Stimulated activated CD4-positive, alpha-beta T cell treated with anti-CD3 and anti-CD28 coated beads, TNF-alpha, amount 100 ng/mL, for 48 hours (primary cell): ENCODE measurements around the gene ABLIM1.

Source experiments
- DNase-seq, 3 donors: peaks; one replicate each; pipeline ENCODE4 v3.0.0-alpha.2; 2020; ENCODE audit warnings: low read depth in 3 of 3

The ABLIM1 gene

DNA sequence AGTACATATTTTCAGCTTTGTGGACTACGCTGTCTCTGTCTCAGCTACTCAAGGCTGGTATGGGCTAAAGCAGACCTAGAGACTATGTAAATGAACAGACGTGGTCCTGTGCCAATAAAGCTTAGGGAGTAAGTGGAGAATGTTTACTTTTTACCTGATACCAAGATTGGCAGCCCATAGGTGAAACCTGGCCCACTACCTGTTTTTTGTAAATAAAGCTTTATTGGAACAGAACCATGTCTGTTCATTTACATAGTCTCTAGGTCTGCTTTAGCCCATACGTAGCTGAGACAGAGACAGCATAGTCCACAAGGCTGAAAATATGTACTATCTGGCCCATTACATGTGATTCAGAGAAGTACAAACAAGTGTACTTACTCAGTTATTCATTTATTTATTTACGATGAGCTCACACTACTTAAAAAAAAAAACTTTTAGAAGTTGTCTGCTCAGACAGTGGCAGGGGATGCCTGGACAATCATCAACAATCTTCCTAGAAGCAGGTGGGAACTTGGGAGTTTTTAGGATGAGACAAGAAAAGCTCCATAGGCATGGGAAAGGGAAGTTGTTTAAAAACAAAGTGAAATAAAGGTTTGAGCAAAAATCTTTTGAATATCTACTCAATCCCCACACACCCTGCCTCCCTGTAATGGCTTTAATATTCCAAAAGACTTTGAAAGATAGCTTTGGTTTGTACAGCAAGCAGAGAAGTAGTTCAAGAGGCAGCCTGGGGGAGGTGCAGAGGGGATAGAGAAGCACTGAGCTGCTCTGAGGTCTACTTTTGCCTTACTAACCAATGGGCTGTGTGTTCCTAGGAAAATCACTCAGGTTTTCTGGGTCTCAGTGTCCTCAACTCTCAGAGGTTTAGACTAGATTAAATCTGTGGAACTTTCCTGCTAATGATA lies 139.4 kb downstream of the ABLIM1 start:
- DNase-seq, result no peak

GRCh38 chr10:114517368-114518250 lies 140.5 kb downstream of the ABLIM1 start:
- DNase-seq, result no peak

GRCh38 chr10:114516356-114516755 lies 141.7 kb downstream of the ABLIM1 start:
- DNase-seq, result no peak

GRCh38 chr10:114515298-114515914 lies 142.7 kb downstream of the ABLIM1 start:
- no peak for DNase-seq

GRCh38 chr10:114513381-114513792 lies 144.7 kb downstream of the ABLIM1 start:
- no peak for DNase-seq

DNA sequence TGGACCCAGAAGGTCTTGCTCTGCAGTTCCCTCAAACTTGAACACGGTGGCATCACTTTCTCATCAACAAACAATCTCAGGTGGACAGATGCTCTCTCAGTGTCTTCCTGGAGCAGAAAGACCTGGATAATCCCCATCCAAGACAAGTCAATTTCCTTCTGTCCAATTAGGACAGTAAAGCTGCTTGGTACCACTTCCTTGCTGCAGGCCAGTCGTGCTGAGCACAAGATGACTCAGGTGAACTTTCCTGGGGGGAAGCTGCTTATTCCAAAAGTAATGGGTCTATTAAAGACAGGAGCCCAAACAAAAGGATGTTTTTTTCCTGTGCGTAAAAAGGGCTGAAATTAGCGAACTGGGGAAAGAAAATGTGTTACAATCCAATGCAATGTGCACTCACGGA lies 146.2 kb downstream of the ABLIM1 start:
- DNase-seq, result no peak

GRCh38 chr10:114508376-114508775 lies 149.7 kb downstream of the ABLIM1 start:
- no peak for DNase-seq

GRCh38 chr10:114507449-114507848 lies 150.6 kb downstream of the ABLIM1 start:
- DNase-seq, result no peak

- DNase-seq, result no peak
These were observed 151.1 kb downstream of the ABLIM1 start for GRCh38 chr10:114506871-114507385.

GRCh38 chr10:114504769-114505579 lies 153.1 kb downstream of the ABLIM1 start:
- no peak for DNase-seq

- no peak for DNase-seq
These were observed 156.0 kb downstream of the ABLIM1 start for GRCh38 chr10:114502074-114502473.

GRCh38 chr10:114501650-114502049 lies 156.4 kb downstream of the ABLIM1 start:
- DNase-seq, result no peak

DNA sequence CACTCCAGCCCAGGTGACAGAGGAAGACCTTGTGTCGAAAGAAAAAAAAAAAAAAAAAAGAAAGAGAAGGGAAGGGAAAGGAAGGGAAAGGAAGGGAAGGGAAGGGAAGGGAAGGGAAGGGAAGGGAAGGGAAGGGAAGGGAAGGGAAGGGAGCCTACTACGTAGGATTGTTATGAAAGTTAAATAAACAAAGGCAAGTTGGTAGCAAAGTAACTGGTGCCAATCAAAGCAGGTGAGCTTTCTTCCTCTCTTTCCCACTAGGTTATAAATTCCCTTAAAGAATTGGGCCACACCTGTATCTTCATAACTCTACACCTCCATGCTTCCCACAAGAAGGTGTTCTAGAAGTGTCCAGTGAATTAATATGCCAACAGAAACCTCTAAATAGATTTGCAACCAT lies 157.4 kb downstream of the ABLIM1 start:
- no peak for DNase-seq

DNA sequence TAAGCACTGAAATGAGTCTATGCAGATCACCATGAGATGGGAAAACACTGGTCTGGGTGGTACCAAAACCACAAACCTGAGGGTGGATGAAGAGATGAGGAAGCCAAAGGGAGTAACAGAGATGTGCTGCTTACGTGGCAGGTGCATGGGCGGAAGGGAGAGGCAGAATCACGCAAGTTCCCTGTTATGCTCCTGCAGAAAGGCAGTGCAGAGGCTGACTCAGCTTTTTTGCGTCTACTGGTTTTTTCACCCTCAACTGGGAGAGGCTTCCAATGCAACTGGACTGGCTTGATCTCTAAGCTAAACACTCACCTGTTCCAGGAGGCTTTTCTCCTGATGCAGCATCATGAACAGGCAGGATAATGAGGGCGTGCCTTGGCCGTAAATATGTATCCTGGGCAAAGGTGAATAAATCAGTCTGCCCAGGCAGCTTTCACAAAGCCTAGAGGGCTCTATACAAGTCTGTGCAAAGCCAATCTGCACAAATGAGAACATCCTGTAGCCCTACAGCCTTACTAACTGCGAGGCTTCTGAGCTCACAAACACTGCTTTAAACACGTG lies 158.4 kb downstream of the ABLIM1 start:
- DNase-seq, result peak; percentile 57 to 82 (median 70)

GRCh38 chr10:114499116-114499515 lies 159.0 kb downstream of the ABLIM1 start:
- no peak for DNase-seq

GRCh38 chr10:114498413-114499111 lies 159.5 kb downstream of the ABLIM1 start:
- DNase-seq, result no peak

- DNase-seq, result no peak
These were observed 162.8 kb downstream of the ABLIM1 start for GRCh38 chr10:114495303-114495702.

GRCh38 chr10:114492351-114493037 lies 165.6 kb downstream of the ABLIM1 start:
- DNase-seq, result peak in 1 of 3 donors; percentile 24

GRCh38 chr10:114491933-114492332 lies 166.1 kb downstream of the ABLIM1 start:
- no peak for DNase-seq
